Measurements from ENCODE around the gene PPP1R14C.
"Not testable (repeated sequence)": the region's sequence is repeated elsewhere in the genome, so short reads cannot be mapped to it uniquely, and the experiment has no call there.

Gene PPP1R14C

DNA sequence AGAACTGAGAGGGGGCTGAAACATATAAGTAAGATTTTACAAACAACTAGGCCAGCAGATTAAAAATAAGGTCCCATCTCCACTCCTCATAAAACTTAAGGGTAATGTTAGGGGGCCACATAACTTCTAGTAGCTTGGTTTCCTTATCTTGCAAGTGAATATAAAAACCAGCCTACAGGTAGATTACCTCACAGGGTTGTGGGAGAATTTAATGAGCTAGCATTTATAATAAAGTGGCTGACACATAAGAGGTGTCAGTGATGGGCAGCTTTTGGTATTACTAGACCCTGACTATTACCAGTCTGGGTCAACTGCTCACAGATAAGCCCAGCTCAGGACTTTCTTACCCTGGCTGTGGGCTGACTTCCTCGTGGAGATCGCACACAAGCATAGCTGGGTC, 9.2 kb upstream of the PPP1R14C start:
- TF ChIP-seq, protein P1, sequence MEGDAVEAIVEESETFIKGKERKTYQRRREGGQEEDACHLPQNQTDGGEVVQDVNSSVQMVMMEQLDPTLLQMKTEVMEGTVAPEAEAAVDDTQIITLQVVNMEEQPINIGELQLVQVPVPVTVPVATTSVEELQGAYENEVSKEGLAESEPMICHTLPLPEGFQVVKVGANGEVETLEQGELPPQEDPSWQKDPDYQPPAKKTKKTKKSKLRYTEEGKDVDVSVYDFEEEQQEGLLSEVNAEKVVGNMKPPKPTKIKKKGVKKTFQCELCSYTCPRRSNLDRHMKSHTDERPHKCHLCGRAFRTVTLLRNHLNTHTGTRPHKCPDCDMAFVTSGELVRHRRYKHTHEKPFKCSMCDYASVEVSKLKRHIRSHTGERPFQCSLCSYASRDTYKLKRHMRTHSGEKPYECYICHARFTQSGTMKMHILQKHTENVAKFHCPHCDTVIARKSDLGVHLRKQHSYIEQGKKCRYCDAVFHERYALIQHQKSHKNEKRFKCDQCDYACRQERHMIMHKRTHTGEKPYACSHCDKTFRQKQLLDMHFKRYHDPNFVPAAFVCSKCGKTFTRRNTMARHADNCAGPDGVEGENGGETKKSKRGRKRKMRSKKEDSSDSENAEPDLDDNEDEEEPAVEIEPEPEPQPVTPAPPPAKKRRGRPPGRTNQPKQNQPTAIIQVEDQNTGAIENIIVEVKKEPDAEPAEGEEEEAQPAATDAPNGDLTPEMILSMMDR (IDR thresholded peaks at IDR 0.05; ENCODE audit: low read depth, low read length, missing control alignments): no peak
- in situ Hi-C loops (cut with HindIII; ENCODE audit: low sequenced_read_pairs): no loop called here
- H3K4me3 ChIP-seq (ENCODE audit: low read depth, low read length): no peak overlapping the region
- no peak for DNase-seq (ENCODE audit: low read depth)

DNA sequence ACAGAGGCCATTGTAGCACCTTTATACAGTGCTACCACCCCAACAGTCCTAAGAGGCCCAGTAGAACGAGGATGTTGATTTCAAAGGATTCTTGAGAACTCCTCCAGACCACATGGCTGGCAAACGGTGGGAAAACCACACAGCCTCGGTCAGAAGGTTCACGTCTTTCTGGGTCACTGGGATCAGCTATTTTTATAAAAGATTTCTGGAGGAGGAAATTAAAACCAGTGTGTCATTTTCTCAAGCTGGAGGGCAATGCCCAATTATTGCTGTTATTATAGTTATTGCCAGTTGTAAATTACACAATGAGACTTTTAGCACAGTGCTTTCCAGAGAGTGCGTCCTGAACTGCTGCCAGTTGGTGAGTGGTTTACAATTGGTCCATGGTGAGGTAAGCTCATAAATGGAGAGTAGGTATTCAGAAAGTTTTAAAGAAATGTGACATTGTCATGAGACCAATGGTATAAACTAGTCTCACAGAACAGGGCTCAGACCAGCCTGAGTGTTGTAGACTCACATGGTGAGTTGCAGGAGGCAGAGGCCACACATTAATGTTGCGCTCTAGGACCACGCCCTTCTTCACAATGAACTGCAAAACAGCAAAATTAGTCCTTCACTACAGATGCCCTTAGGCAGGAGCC, 8.4 kb upstream of the PPP1R14C start:
- in situ Hi-C loops (cut with HindIII; ENCODE audit: low sequenced_read_pairs): no loop called here
- H3K4me3 ChIP-seq (ENCODE audit: low read depth, low read length): no peak overlapping the region
- TF ChIP-seq, protein P1 (IDR thresholded peaks at IDR 0.05; ENCODE audit: low read depth, low read length, missing control alignments): no peak
- no peak for DNase-seq (ENCODE audit: low read depth)

DNA sequence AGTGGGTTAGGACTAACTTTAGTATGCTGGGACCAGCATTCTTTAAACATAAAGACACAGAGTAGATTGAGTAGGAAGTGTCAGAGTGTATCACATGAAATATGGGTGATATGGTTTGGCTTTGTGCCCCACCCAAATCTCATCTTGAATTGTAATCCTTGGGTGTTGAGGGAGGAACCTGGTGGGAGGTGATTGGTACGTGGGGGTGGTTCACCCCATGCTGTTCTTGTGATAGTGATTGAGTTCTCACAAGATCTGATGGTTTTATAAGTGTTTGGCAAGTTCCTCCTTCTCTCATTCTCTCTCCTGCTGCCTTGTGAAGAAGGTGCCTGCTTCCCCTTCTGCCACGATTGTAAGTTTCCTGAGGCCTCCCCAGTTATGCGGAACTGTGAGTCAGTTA, 5.1 kb upstream of the PPP1R14C start:
- H3K4me3 ChIP-seq (ENCODE audit: low read depth, low read length); DNase-seq (ENCODE audit: low read depth); in situ Hi-C loops (cut with HindIII; ENCODE audit: low sequenced_read_pairs): not testable (repeated sequence)

DNA sequence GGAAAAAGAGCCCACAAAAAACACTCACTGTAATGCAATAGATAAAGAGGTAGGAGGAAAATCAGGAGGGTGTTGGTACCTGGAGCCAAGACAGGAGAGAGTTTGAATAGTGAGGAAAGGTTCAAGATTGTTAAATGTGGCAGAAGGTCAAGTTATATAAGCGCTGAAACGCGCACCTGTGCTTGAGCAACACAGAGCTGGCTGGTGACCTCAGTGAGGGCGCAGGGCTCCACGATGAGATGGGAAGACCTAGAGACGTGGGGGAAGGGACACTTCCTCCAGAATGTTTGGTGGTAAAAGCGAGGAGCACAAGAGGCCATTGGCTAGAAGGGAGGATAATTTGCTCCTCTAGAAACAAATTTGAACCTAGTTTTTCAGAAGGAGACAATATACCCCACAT, 4.2 kb upstream of the PPP1R14C start:
- no peak overlapping the region for H3K4me3 ChIP-seq (ENCODE audit: low read depth, low read length)
- in situ Hi-C loops (cut with HindIII; ENCODE audit: low sequenced_read_pairs): no loop called here
- DNase-seq (ENCODE audit: low read depth): no peak
- TF ChIP-seq, protein P1 (IDR thresholded peaks at IDR 0.05; ENCODE audit: low read depth, low read length, missing control alignments): no peak

DNA sequence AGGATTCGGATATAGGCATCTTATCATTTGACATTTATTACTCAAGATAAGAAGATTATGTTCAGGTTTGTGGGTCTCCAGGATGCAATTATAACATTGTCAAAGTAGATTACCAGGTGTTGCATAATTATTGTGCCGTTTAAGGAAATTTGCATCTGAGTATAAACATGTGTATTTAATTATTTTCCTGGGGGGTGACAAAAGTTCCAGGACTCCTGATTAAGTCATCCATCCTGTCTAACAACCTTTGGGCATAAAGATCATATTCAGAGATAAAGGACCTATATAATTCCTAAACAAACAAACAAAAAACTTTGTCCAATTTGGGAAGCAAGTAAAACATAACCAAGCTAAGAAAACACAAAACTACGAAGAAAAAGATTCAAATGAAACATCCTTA, 3.3 kb upstream of the PPP1R14C start:
- in situ Hi-C loops (cut with HindIII; ENCODE audit: low sequenced_read_pairs): no loop called here

DNA sequence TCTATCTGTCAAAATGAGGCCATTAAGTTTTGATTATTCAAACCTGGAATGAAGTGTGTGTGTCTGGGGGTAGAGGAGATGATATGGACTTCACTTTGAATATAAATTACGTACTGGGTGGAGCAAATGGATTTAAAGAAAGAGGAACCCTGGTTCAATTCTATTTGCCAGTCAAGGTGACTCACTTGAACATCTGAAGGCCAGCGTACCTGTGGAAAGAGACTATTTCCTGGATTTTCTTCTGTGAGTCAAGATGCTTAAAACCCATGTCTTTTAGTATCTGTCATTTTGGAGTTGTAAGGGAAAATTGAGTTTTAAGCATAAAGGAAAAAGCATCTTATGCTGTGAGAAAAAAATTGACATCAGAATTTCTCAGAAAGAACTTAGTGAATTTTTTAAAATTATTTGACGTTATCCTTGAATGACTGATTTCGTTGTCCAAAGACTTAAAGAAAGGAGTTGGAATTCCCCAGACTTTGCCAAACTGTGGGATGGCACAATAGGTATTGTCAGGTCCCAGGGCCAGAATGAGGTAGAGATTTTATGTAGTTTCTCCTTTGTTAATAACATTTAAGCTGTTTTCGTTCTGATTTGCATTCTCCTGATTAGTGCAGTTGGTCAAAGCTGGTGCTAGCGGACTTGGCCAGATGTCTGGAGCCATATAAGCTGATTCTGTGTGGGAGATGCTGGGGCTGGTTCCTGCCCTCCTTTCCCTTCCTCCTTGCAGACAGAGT, 2.4 kb upstream of the PPP1R14C start:
- TF ChIP-seq, protein P1 (IDR thresholded peaks at IDR 0.05; ENCODE audit: low read depth, low read length, missing control alignments): no peak
- no peak overlapping the region for H3K4me3 ChIP-seq (ENCODE audit: low read depth, low read length)
- in situ Hi-C loops (cut with HindIII; ENCODE audit: low sequenced_read_pairs): no loop called here
- no peak for DNase-seq (ENCODE audit: low read depth)

More for the DNA sequence above, 3.3 kb upstream of the PPP1R14C start:
- DNase-seq (ENCODE audit: low read depth): no peak
- no peak overlapping the region for H3K4me3 ChIP-seq (ENCODE audit: low read depth, low read length)
- TF ChIP-seq, protein P1 (IDR thresholded peaks at IDR 0.05; ENCODE audit: low read depth, low read length, missing control alignments): no peak

DNA sequence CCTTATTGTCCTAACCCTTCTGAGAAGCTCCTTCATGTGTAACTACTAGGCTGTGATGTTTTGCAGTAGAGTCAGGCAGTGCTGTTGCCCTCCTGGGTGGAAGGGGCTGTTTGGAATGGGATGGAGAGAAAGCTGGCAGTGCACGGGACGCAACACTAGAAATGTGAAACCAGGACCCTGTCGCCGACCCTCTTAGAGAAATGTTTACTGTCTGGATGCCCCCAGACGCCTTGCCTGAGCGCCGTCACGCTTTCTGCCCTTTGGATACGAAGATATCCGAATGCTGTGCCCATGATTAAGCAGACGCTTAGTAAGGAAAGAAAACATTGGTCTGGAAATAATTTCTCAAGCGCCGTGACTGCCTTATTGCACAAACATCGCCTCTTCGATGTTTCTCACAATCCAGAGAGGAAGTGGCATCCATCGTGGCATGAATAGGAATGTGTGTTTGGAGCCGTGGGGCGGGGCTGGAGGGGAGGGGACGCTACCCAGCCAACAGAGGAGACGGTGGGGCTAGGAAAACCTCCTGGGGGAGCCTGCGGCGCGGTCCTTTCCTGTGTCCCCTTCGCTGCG, 661 bp upstream of the PPP1R14C start:
- H3K4me3 ChIP-seq (ENCODE audit: low read depth, low read length): peak overlapping the region; percentile 36
- TF ChIP-seq, protein P1 (IDR thresholded peaks at IDR 0.05; ENCODE audit: low read depth, low read length, missing control alignments): no peak
- in situ Hi-C loops (cut with HindIII; ENCODE audit: low sequenced_read_pairs): no loop called here
- no peak for DNase-seq (ENCODE audit: low read depth)

Measured in astrocyte of the cerebellum (primary cell).